ENCODE measurements around the gene NNAT.

Gene NNAT

GRCh38 chr20:37567671-37568588 lies 46.9 kb downstream of the NNAT start:
- no peak for DNase-seq (ENCODE audit: low spot score)

- no peak for DNase-seq (ENCODE audit: low spot score)
Measured at GRCh38 chr20:37570419-37570818, 49.4 kb downstream of the NNAT start.

GRCh38 chr20:37571033-37571432 lies 50.0 kb downstream of the NNAT start:
- no peak for DNase-seq (ENCODE audit: low spot score)
